Activated naive CD8-positive, alpha-beta T cell (primary cell): ENCODE measurements around the gene FAHD2A.
"Not testable (repeated sequence)": the region's sequence is repeated elsewhere in the genome, so short reads cannot be mapped to it uniquely, and the experiment has no call there.

Experiments
- H3K27ac Mint-ChIP-seq: one replicate; pipeline ENCODE4 v1.8.0; 2021; ENCODE audit warnings: mixed read lengths
- H3K27me3 Mint-ChIP-seq: one replicate; pipeline ENCODE4 v1.8.0; 2021; ENCODE audit warnings: mixed read lengths
- H3K36me3 Mint-ChIP-seq: one replicate; pipeline ENCODE4 v1.8.0; 2021; ENCODE audit warnings: mixed read lengths
- H3K4me1 Mint-ChIP-seq: one replicate; pipeline ENCODE4 v1.8.0; 2021; ENCODE audit warnings: low read depth, mixed read lengths
- H3K4me3 Mint-ChIP-seq: one replicate; pipeline ENCODE4 v1.8.0; 2021; ENCODE audit warnings: mild to moderate bottlenecking, mixed read lengths
- H3K9me3 Mint-ChIP-seq: one replicate; pipeline ENCODE4 v1.8.0; 2021; ENCODE audit warnings: low read depth, mixed read lengths

The FAHD2A gene

DNA sequence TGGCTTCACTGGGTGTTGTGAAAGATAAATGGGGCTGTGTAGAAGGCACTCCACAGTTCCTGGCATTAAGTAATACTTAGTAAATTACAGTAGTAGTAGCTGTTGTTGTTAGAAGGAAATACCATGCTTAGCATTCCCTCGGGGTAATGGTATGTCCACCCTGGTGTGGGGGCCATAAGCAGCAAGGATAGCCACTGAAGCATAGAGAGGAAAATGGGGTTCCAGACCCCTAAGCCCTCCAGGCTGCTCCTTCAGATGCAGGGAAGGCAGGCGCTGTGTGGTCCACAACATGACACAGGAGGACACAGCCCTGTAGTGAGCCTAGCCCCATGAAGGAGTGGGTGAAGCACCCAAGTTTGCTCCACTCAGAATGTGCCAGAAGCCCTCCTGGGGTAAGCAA, 31.5 kb downstream of the FAHD2A start:
- H3K4me3 Mint-ChIP-seq, H3K4me1 Mint-ChIP-seq, H3K27me3 Mint-ChIP-seq, H3K9me3 Mint-ChIP-seq, H3K27ac Mint-ChIP-seq, H3K36me3 Mint-ChIP-seq: not testable (repeated sequence)

DNA sequence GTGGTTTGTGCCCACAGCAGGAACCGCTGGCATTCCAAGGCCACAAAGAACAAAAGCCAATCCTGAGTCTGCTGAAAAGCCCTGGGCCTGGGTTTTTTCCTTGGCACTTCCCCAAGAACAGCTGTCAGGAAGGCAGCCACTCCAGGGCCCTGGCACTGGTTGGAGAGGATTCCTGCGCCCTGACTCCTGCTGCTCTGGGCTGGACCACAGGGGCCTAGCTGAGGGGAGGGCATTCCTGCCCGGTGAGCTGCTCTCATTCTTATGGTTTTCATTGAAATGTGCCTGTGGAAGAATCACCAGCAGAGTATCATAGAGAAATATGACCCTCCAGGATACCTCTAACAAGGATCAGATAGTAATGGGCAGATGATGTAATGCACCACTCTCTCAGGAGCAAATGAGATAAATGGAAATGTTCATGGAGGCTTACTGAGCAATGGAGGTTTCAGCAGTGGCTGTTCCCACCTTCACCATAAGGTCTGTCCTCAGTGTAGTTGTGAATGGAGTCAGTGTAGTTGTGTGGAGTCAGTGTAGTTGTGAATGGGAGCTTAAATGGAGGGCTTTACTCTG, 32.1 kb downstream of the FAHD2A start:
- H3K36me3 Mint-ChIP-seq, H3K4me1 Mint-ChIP-seq, H3K9me3 Mint-ChIP-seq, H3K27ac Mint-ChIP-seq, H3K4me3 Mint-ChIP-seq, H3K27me3 Mint-ChIP-seq: not testable (repeated sequence)

- H3K4me3 Mint-ChIP-seq, H3K9me3 Mint-ChIP-seq, H3K27me3 Mint-ChIP-seq, H3K36me3 Mint-ChIP-seq, H3K27ac Mint-ChIP-seq, H3K4me1 Mint-ChIP-seq: not testable (repeated sequence)
Measured at GRCh38 chr2:95435162-95435871, 32.8 kb downstream of the FAHD2A start.

GRCh38 chr2:95435872-95436209, 33.3 kb downstream of the FAHD2A start:
- not testable (repeated sequence) for H3K27ac Mint-ChIP-seq, H3K4me1 Mint-ChIP-seq, H3K9me3 Mint-ChIP-seq, H3K36me3 Mint-ChIP-seq, H3K27me3 Mint-ChIP-seq, H3K4me3 Mint-ChIP-seq

DNA sequence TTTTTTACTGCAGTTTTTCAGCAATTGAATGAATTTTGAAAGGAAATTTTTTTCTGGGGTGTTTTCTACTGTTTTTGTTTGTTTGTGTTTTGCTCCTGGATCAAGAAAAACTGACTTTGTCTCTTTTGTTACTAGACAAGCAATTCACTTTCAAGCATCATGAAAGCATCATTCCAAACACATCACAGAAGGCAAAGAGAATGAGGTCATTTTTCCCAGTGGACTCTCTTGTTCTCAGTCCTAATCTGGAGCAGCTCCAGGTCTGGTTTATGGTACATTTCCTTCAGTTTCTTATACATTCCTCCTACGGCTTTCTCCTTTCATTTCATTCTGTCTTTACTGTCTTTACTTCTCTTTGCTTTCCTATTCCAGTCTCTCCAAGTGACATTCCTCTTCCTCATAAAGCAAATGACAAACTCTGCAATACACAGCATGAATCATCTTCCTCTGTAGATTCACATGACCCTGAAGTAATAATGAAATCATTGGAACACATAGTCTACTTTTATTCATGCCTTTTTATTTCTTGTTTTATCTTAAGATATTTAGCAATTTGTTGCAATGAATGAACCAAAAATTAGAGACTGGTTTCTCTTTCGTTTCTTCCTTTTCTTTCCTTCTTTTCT, 40.1 kb downstream of the FAHD2A start:
- not testable (repeated sequence) for H3K36me3 Mint-ChIP-seq, H3K4me1 Mint-ChIP-seq, H3K27ac Mint-ChIP-seq, H3K27me3 Mint-ChIP-seq, H3K4me3 Mint-ChIP-seq, H3K9me3 Mint-ChIP-seq

DNA sequence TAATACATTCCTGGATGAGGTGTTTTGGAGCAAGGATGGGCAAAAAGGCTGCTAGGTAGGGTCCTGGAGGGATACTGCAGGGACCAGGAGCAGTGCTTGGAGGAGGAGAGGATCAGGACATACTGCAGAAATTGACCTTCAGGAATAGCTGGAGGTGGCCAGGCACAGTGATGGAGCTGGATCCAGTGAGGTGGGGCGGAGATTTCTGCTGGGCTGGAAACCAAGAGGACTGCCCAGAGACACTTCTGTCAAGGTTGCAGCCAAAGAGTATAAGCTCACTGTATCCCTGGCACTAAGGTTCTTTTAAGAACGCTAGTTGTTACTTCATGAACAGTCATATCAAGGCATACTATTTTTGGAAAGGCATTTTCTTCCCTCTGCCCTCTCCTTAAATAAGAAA, 42.8 kb downstream of the FAHD2A start:
- H3K4me1 Mint-ChIP-seq, H3K36me3 Mint-ChIP-seq, H3K27ac Mint-ChIP-seq, H3K4me3 Mint-ChIP-seq, H3K27me3 Mint-ChIP-seq, H3K9me3 Mint-ChIP-seq: not testable (repeated sequence)

GRCh38 chr2:95463292-95463691, 60.8 kb downstream of the FAHD2A start:
- not testable (repeated sequence) for H3K27ac Mint-ChIP-seq, H3K9me3 Mint-ChIP-seq, H3K4me3 Mint-ChIP-seq, H3K27me3 Mint-ChIP-seq, H3K4me1 Mint-ChIP-seq, H3K36me3 Mint-ChIP-seq
